Stimulated activated CD4-positive, alpha-beta T cell treated with anti-CD3 and anti-CD28 coated beads, Interleukin-2, amount 100 ng/mL, for 4 hours (primary cell): Measurements from ENCODE around the gene IDUA.

ENCODE experiments used
- DNase-seq: peaks from one replicate; pipeline ENCODE4 v3.0.0-alpha.2; 2020; ENCODE audit warnings: low read depth

The IDUA gene

GRCh38 chr4:956531-957230 is 30.2 kb upstream of the IDUA start:
- DNase-seq = no peak

GRCh38 chr4:957231-957580 is 29.6 kb upstream of the IDUA start:
- no peak for DNase-seq

GRCh38 chr4:957581-958313 is 29.1 kb upstream of the IDUA start:
- DNase-seq = no peak

- DNase-seq = no peak
These were observed 28.6 kb upstream of the IDUA start for GRCh38 chr4:958314-958665.

- no peak for DNase-seq
These were observed 28.0 kb upstream of the IDUA start for GRCh38 chr4:958696-959337.

GRCh38 chr4:959338-960139 is 27.3 kb upstream of the IDUA start:
- no peak for DNase-seq

GRCh38 chr4:960140-960635 is 26.7 kb upstream of the IDUA start:
- no peak for DNase-seq

- DNase-seq = no peak
These were observed 26.1 kb upstream of the IDUA start for GRCh38 chr4:960636-961350.

GRCh38 chr4:961351-962230 is 25.3 kb upstream of the IDUA start:
- DNase-seq = no peak

- DNase-seq = no peak
These were observed 24.3 kb upstream of the IDUA start for GRCh38 chr4:962231-963208.

GRCh38 chr4:963276-964225 is 23.3 kb upstream of the IDUA start:
- DNase-seq = no peak

- DNase-seq = no peak
These were observed 22.4 kb upstream of the IDUA start for GRCh38 chr4:964346-965025.

GRCh38 chr4:965048-965765 is 21.6 kb upstream of the IDUA start:
- no peak for DNase-seq

- DNase-seq = no peak
These were observed 21.1 kb upstream of the IDUA start for GRCh38 chr4:965766-966134.

GRCh38 chr4:966266-967112 is 20.4 kb upstream of the IDUA start:
- no peak for DNase-seq
